HEK293T (cell line): Measurements from ENCODE around the gene RFC2.

Experiments used
- CTCF ChIA-PET: fragments of 350-600 bp; formaldehyde crosslinking; extraction: SDS; loops from one replicate; lab custom pipeline; 2021; ENCODE audit warnings: antibody characterized with exemption, inconsistent platforms; lab: Yijun Ruan, JAX
- POLR2A ChIA-PET: fragments of 350-600 bp; formaldehyde crosslinking; extraction: SDS; loops from one replicate; lab custom pipeline; 2020; ENCODE audit warnings: antibody characterized with exemption, inconsistent platforms; lab: Yijun Ruan, JAX
- DNase-seq: peaks from one replicate; pipeline ENCODE4 v3.0.0; 2012; ENCODE audit warnings: mixed read lengths; ENCODE audit errors: extremely low spot score
- ARNT ChIP-seq: fragments of 450-650 bp; IDR thresholded peaks from 2 replicates; pipeline ENCODE4 v1.6.1; 2017; ENCODE audit warnings: mild to moderate bottlenecking
- BHLHE40 ChIP-seq: fragments of 450-650 bp; IDR thresholded peaks from 2 replicates; pipeline ENCODE4 v1.6.1; 2016; ENCODE audit warnings: mild to moderate bottlenecking, moderate library complexity, borderline replicate concordance
- CTBP1 ChIP-seq: fragments of 450-650 bp; IDR thresholded peaks from 2 replicates; pipeline ENCODE4 v1.6.1; 2016; ENCODE audit warnings: borderline replicate concordance
- ELF4 ChIP-seq: fragments of 450-650 bp; IDR thresholded peaks from 2 replicates; pipeline ENCODE4 v1.6.1; 2017; ENCODE audit warnings: antibody characterized with exemption
- FOXA1 ChIP-seq: fragments of 450-650 bp; IDR thresholded peaks from 2 replicates; pipeline ENCODE4 v1.6.1; 2016; ENCODE audit warnings: mild to moderate bottlenecking
- FOXK2 ChIP-seq: fragments of 450-650 bp; IDR thresholded peaks from 2 replicates; pipeline ENCODE4 v1.6.1; 2016; ENCODE audit warnings: mild to moderate bottlenecking
- FOXM1 ChIP-seq: fragments of 450-650 bp; IDR thresholded peaks from 2 replicates; pipeline ENCODE4 v1.6.1; 2017; ENCODE audit warnings: mild to moderate bottlenecking, borderline replicate concordance
- HDGF ChIP-seq: fragments of 450-650 bp; IDR thresholded peaks from 2 replicates; pipeline ENCODE4 v1.6.1; 2017; ENCODE audit warnings: antibody characterized with exemption, borderline replicate concordance
- L3MBTL2 ChIP-seq: fragments of 450-650 bp; conservative IDR thresholded peaks from 2 replicates; pipeline ENCODE4 v1.6.1; 2016; ENCODE audit warnings: mild to moderate bottlenecking
- LEF1 ChIP-seq: fragments of 450-650 bp; IDR thresholded peaks from 2 replicates; pipeline ENCODE4 v1.6.1; 2017; ENCODE audit warnings: mild to moderate bottlenecking, borderline replicate concordance
- NFRKB ChIP-seq: fragments of 450-650 bp; IDR thresholded peaks from 2 replicates; pipeline ENCODE4 v1.6.1; 2016; ENCODE audit warnings: mild to moderate bottlenecking, moderate library complexity
- PKNOX1 ChIP-seq: fragments of 450-650 bp; IDR thresholded peaks from 2 replicates; pipeline ENCODE4 v1.6.1; 2016
- SP1 ChIP-seq: fragments of 450-650 bp; IDR thresholded peaks from 2 replicates; pipeline ENCODE4 v1.6.1; 2017
- SUZ12 ChIP-seq: fragments of 450-650 bp; IDR thresholded peaks from 2 replicates; pipeline ENCODE4 v1.6.1; 2016; ENCODE audit warnings: mild to moderate bottlenecking
- TARDBP ChIP-seq: fragments of 450-650 bp; IDR thresholded peaks from 2 replicates; pipeline ENCODE4 v1.6.1; 2016
- ZNF384 ChIP-seq: fragments of 450-650 bp; IDR thresholded peaks from 2 replicates; pipeline ENCODE4 v1.6.1; 2016

RFC2 gene

GRCh38 chr7:74289018-74289658, 34.9 kb upstream of the RFC2 start, which contains the start of gene CLIP2:
CLIP2 (plus strand) TSS chr7:74289407; CDS start chr7:74317547, 28,140 bp downstream.
- ChIA-PET POLR2A (interaction anchor here (1.0 to 1.6 kb wide), 2 partner anchors 19 to 21 kb away, joined by 4 to 5 read pairs; no protein-coding TSS in a partner anchor), CTCF (interaction anchor here (1.4 to 1.6 kb wide), 2 partner anchors 14 to 112 kb away, joined by 3 to 7 read pairs; no protein-coding TSS in a partner anchor)
- peak; percentile 92 for DNase-seq
- TF ChIP-seq SUZ12 = no peak
- no peak for TF ChIP-seq FOXM1
- TF ChIP-seq PKNOX1 = no peak
- no peak for TF ChIP-seq NFRKB
- no peak for TF ChIP-seq ARNT
- TF ChIP-seq CTBP1 = no peak
- TF ChIP-seq L3MBTL2 = no peak
- TF ChIP-seq ZNF384 = no peak
- TF ChIP-seq SP1 = no peak
- TF ChIP-seq FOXK2 = no peak
- no peak for TF ChIP-seq FOXA1
- no peak for TF ChIP-seq BHLHE40
- no peak for TF ChIP-seq TARDBP
- TF ChIP-seq LEF1 = no peak
- no peak for TF ChIP-seq ELF4
- TF ChIP-seq HDGF = no peak

DNA sequence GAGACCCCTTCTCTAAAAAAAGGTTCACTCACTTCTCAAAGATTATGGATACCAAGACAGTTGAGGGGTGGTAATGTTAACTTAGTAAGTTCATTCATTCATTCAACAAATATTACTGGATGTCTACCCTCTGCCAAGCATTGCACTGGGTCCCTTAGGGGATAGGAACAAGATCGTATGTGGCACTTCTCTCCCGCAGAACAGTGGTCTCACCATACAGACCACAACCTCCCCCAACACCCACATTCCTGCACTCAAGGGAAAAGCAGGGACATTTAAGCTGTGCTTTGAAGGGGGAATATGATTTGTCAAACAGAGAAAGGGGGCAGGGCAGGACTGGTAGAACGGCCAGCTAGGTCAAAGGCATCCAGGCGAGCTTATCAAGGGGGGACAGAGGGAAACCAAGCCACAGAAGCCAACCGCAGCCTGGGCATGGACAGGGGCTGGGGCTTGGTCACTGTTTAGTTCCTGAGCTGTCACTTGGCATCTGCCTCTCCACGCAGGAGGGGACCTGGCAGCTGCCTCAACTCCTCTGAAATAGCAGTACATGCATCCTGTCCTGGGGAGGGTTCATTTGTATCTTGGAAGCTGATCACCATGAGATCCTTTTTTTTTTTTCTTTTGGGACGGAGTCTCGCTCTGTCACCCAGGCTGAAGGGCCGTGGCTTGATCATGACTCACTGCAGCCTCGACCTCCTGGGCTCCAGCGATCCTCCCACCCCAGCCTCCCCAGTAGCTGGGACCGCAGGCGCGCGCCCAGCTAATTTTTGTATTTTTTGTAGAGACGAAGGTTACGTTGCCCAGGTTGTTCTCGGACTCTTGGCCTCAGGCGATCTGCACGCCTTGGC, 34.1 kb upstream of the RFC2 start:
- no peak for DNase-seq
- ChIA-PET CTCF (interaction anchor here (0.6 to 1.6 kb wide), 5 partner anchors 9 to 113 kb away, joined by 3 to 7 read pairs (median 3); no protein-coding TSS in a partner anchor), POLR2A (interaction anchor here (1.0 to 1.6 kb wide), 2 partner anchors 18 to 20 kb away, joined by 4 to 5 read pairs; no protein-coding TSS in a partner anchor)
- TF ChIP-seq ARNT (no peak), CTBP1 (no peak), NFRKB (no peak), FOXA1 (no peak), PKNOX1 (no peak), LEF1 (no peak), ZNF384 (no peak), SP1 (no peak), L3MBTL2 (no peak), TARDBP (no peak), SUZ12 (no peak), ELF4 (no peak), FOXM1 (no peak), HDGF (no peak), FOXK2 (no peak), BHLHE40 (no peak)

DNA sequence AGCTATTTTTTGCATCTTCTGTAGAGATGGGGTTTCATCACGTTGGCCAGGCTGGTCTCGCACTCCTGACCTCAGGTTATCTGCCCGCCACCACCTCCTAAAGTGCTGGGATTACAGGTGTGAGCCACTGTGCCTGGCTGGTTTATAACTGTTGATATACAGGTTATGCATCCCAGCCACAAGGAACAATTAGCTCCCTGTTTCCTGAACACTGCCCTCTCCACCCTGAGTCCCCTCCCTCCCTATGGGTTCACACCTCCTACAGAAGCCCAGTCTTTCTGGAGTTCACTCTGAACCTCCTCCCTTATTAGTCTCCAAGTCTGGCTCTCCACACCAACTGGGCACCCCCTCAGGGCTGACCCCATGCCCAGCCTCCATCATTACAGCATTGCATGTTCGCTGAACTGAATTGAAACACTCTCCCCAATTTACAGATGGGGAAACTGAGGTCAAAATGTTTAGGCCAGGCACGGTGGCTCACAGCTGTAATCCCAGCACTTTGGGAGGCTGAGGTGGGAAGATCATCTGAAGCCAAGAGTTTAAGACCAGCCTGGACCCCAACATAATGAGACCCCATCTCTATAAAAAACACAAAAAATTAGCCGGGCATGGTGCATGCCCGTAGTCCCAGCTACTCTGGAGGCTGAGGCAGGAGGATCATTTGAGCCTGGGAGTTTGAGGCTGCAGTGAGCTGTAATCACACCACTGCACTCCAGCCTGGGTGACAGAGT, 33.3 kb upstream of the RFC2 start:
- ChIA-PET CTCF (interaction anchor here (0.6 to 1.6 kb wide), 5 partner anchors 8 to 113 kb away, joined by 3 to 7 read pairs (median 3); no protein-coding TSS in a partner anchor), POLR2A (interaction anchor here (1.4 to 1.6 kb wide), 2 partner anchors 18 to 33 kb away, joined by 4 read pairs; no protein-coding TSS in a partner anchor)
- no peak for DNase-seq
- TF ChIP-seq ELF4 = no peak
- no peak for TF ChIP-seq SUZ12
- TF ChIP-seq LEF1 = no peak
- TF ChIP-seq PKNOX1 = no peak
- TF ChIP-seq BHLHE40 = no peak
- TF ChIP-seq L3MBTL2 = no peak
- no peak for TF ChIP-seq HDGF
- no peak for TF ChIP-seq CTBP1
- TF ChIP-seq TARDBP = no peak
- no peak for TF ChIP-seq NFRKB
- no peak for TF ChIP-seq FOXM1
- no peak for TF ChIP-seq ARNT

GRCh38 chr7:74286131-74286530, 31.9 kb upstream of the RFC2 start:
- POLR2A ChIA-PET = no interaction called here
- CTCF ChIA-PET = no interaction called here
- DNase-seq = no peak
- TF ChIP-seq HDGF (no peak), SP1 (no peak), L3MBTL2 (no peak), LEF1 (no peak), NFRKB (no peak), TARDBP (no peak), PKNOX1 (no peak)
